NCI-H2171 (cell line): ENCODE data around the gene OR1S2.
"Not testable (repeated sequence)": the region's sequence is repeated elsewhere in the genome, so short reads cannot be mapped to it uniquely, and the experiment has no call there.

Experiments used
- DNase-seq: peaks from one replicate; lab custom pipeline; 2025; lab: John Stamatoyannopoulos, UW

OR1S2 gene

GRCh38 chr11:58204042-58204441, at the start of gene OR1S2:
TSS of gene OR1S2 (minus strand) at chr11:58204142. CDS start at chr11:58204142, 0 bp downstream.
- DNase-seq, result no peak

- no peak for DNase-seq
Observed at GRCh38 chr11:58243954-58244353, 40.0 kb upstream of the OR1S2 start.

GRCh38 chr11:58227956-58228615, 24.1 kb upstream of the OR1S2 start:
- DNase-seq, result no peak

GRCh38 chr11:58222721-58223120, 18.8 kb upstream of the OR1S2 start:
- no peak for DNase-seq

- DNase-seq, result no peak
Observed at GRCh38 chr11:58216476-58216875, 12.5 kb upstream of the OR1S2 start.

GRCh38 chr11:58212420-58212819, 8.5 kb upstream of the OR1S2 start, which contains the start of gene OR1S1:
TSS of gene OR1S1 (plus strand) at chr11:58212720.
- DNase-seq, result not testable (repeated sequence)

- no peak for DNase-seq
Observed at GRCh38 chr11:58199271-58199670, 4.7 kb downstream of the OR1S2 start.

GRCh38 chr11:58195939-58196338, 8.0 kb downstream of the OR1S2 start:
- DNase-seq, result no peak

GRCh38 chr11:58193391-58193790, 10.6 kb downstream of the OR1S2 start:
- no peak for DNase-seq

GRCh38 chr11:58192229-58192628, 11.7 kb downstream of the OR1S2 start:
- DNase-seq, result no peak

GRCh38 chr11:58188770-58189169, 15.2 kb downstream of the OR1S2 start, which contains the start of gene OR9Q2:
TSS of gene OR9Q2 (plus strand) at chr11:58189070. CDS start at chr11:58190491, 1,421 bp downstream.
- DNase-seq, result no peak

GRCh38 chr11:58186938-58187337, 17.0 kb downstream of the OR1S2 start:
- DNase-seq, result no peak

GRCh38 chr11:58179648-58180047, 24.3 kb downstream of the OR1S2 start:
- no peak for DNase-seq

- no peak for DNase-seq
Observed at GRCh38 chr11:58178444-58178843, 25.5 kb downstream of the OR1S2 start.

GRCh38 chr11:58177409-58178054, 26.4 kb downstream of the OR1S2 start:
- no peak for DNase-seq

GRCh38 chr11:58165504-58166106, 38.3 kb downstream of the OR1S2 start:
- DNase-seq, result no peak

- DNase-seq, result no peak
Observed at GRCh38 chr11:58164990-58165389, 39.0 kb downstream of the OR1S2 start.

GRCh38 chr11:58164389-58164788, 39.6 kb downstream of the OR1S2 start:
- DNase-seq, result no peak
